ENCODE measurements around the gene PRUNE1. TPM values are rescaled to one million over a fixed set of nuclear protein-coding genes. Genes with fewer than 3 reads are reported as not detected.
A peak's percentile ranks its signal among the peaks of the same experiment; 100 is the strongest.

Gene PRUNE1
- total and polyA plus RNA-seq, 2 of the 4 experiments (the other 2 are of a cell fraction): 7.9 to 9.4 TPM

DNA sequence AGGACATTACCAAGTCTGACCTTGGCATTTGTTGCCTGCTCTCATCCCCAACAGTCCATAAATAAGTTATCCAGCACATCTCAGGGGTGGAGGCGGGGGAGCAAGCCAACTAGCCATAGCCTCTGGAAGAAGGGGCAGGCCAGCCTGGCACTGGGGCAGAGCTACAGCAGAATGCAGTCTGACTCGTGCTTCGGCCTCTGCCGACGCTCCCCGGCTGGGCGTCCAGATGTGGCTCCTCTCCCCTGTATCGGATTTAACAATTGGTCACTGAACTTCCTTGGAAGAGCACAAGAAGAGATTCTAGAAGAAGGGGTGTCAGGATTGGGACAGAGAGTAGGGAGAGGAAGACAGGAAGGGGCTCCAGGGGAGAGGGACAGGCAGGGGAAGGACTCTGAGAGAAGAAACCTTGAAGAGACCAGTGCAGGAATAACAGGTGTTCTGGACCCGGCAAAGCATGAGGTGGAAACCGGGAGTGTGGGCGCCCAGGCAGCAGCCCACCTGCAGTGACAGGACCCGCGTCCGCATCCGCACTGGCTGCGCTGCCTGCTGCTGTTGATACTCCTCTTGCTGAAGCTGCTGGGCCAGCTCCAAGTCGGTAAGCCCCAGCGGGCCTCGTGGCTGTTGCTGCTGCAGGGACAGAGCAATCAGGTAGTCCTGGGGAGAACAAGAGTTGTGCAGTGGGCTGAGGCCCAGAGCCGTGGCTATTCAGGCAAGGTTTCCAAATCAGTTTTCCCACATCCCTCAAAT, 10.9 kb upstream of the PRUNE1 start:
- no peak overlapping the region; the same call in none of the 2 replicates for H3K4ac ChIP-seq (ENCODE audit: low read depth, low read length)
- BruUV-seq (replicated peaks): no TSS peak
- H2AK5ac ChIP-seq (ENCODE audit: low read depth, low read length): no peak overlapping the region
- POLR2A ChIA-PET (ENCODE audit: unreplicated experiment): no interaction called here
- no peak overlapping the region for H3K18ac ChIP-seq (ENCODE audit: low read depth, low read length)
- H3K79me1 ChIP-seq (ENCODE audit: low read depth in 1 of 2, low read length in 2 of 2): no peaks in the 10 kb centered on the region
- H2BK120ac ChIP-seq (ENCODE audit: low read depth, low read length): no peak overlapping the region
- H2AFZ ChIP-seq (replicated peaks; ENCODE audit: low read length, poor library complexity): no peak overlapping the region
- no peaks in the 10 kb centered on the region for H3K27me3 ChIP-seq (ENCODE audit: control insufficient read depth, insufficient read depth, low read length)
- no peaks in the 10 kb centered on the region for H3K9me3 ChIP-seq (ENCODE audit: control insufficient read depth, insufficient read depth, low read length)
- in situ Hi-C loops (cut with MboI; ENCODE audit: low sequenced_read_pairs) (no loop called here), intact Hi-C loops (cut with micrococcal nuclease) (no loop called here), dilution Hi-C loops (cut with HindIII; ENCODE audit: low sequenced_read_pairs, unreplicated experiment) (no loop called here)
- H3K56ac ChIP-seq (ENCODE audit: extremely low read depth, insufficient read depth, low read length): no peak overlapping the region
- CTCF ChIA-PET: interaction anchor here (1.0 to 4.3 kb wide), 2 partner anchors 9 to 28 kb away, joined by 3 to 24 read pairs; partner anchors contain the start of gene MINDY1
- no peak overlapping the region for H2BK5ac ChIP-seq (ENCODE audit: low read depth, low read length, poor library complexity, severe bottlenecking)
- H3K27ac ChIP-seq (ENCODE audit: insufficient read depth, low read length): no peak overlapping the region
- H2BK20ac ChIP-seq (ENCODE audit: low read depth, low read length): no peak overlapping the region
- H3K9ac ChIP-seq (ENCODE audit: low read depth, low read length): no peak overlapping the region
- H4K5ac ChIP-seq (ENCODE audit: low read depth, low read length): no peak overlapping the region
- no peak overlapping the region for H3K4me2 ChIP-seq (ENCODE audit: low read depth, low read length)
- H3K4me1 ChIP-seq (ENCODE audit: control insufficient read depth, insufficient read depth, low read length): peaks cover 2% of the 10 kb centered on the region
- H3K23ac ChIP-seq (ENCODE audit: low read depth, low read length): no peak overlapping the region
- H3K14ac ChIP-seq (replicated peaks; ENCODE audit: low read depth, low read length): no peak overlapping the region
- H3K4me3 ChIP-seq (ENCODE audit: insufficient read depth, low read depth, low read length): no peak overlapping the region
- 93% methylated on average over 8 of the region's 20 CpGs; no CpG with 5 or more reads in 1 of the 2 experiments for WGBS, 2 experiments (ENCODE audit: extremely low coverage in 2 of 2, insufficient read length in 1 of 2)
- peak overlapping the region; percentile 33 for H2AK9ac ChIP-seq (replicated peaks; ENCODE audit: low read depth, low read length, poor library complexity)
- no peak overlapping the region for H2BK15ac ChIP-seq (ENCODE audit: low read depth, low read length)
- no peak for DNase-seq
- ATAC-seq (ENCODE audit: low read depth): no peak
- no peak overlapping the region for H4K8ac ChIP-seq (ENCODE audit: low read depth in 2 of 2, low read length in 2 of 2)
- no peaks in the 10 kb centered on the region for H4K20me1 ChIP-seq (ENCODE audit: insufficient read depth, low read length)
- peaks cover 8% of the 10 kb centered on the region; the same call in 1 of the 2 replicates for H3K9me1 ChIP-seq (ENCODE audit: insufficient read depth, low read length)
- H4K91ac ChIP-seq (ENCODE audit: insufficient read depth, low read depth, low read length): no peak overlapping the region; the same call in 1 of the 2 replicates
- H3K36me3 ChIP-seq (ENCODE audit: control insufficient read depth, insufficient read depth, low read length): peaks cover 34% of the 10 kb centered on the region
- TF ChIP-seq RCOR1 (IDR thresholded peaks at IDR 0.05; ENCODE audit: insufficient replicate concordance, low read length) (no peak), MAZ (IDR thresholded peaks at IDR 0.05; ENCODE audit: borderline replicate concordance, low read depth, low read length) (no peak), SMC3 (IDR thresholded peaks at IDR 0.05; ENCODE audit: low read depth, low read length) (no peak), NFE2L2 (IDR thresholded peaks at IDR 0.05; ENCODE audit: low read depth, low read length) (no peak), MXI1 (IDR thresholded peaks at IDR 0.05; ENCODE audit: borderline replicate concordance, low read depth, low read length) (no peak), POLR2A (IDR thresholded peaks at IDR 0.05; ENCODE audit: low read depth, low read length) (no peak), MAFK (IDR thresholded peaks at IDR 0.05; ENCODE audit: low read depth, low read length) (no peak), RAD21 (IDR thresholded peaks at IDR 0.05; ENCODE audit: low read length) (no peak), ELK1 (IDR thresholded peaks at IDR 0.05; ENCODE audit: borderline replicate concordance, low read depth, low read length) (no peak), FOS (IDR thresholded peaks at IDR 0.05; ENCODE audit: low read depth, low read length) (no peak), CEBPB (IDR thresholded peaks at IDR 0.05; ENCODE audit: low read depth, low read length) (no peak), CHD1 (IDR thresholded peaks at IDR 0.05; ENCODE audit: low read depth, low read length) (no peak), BHLHE40 (IDR thresholded peaks at IDR 0.05; ENCODE audit: low read depth, low read length) (no peak)
- TF ChIP-seq, protein P1, sequence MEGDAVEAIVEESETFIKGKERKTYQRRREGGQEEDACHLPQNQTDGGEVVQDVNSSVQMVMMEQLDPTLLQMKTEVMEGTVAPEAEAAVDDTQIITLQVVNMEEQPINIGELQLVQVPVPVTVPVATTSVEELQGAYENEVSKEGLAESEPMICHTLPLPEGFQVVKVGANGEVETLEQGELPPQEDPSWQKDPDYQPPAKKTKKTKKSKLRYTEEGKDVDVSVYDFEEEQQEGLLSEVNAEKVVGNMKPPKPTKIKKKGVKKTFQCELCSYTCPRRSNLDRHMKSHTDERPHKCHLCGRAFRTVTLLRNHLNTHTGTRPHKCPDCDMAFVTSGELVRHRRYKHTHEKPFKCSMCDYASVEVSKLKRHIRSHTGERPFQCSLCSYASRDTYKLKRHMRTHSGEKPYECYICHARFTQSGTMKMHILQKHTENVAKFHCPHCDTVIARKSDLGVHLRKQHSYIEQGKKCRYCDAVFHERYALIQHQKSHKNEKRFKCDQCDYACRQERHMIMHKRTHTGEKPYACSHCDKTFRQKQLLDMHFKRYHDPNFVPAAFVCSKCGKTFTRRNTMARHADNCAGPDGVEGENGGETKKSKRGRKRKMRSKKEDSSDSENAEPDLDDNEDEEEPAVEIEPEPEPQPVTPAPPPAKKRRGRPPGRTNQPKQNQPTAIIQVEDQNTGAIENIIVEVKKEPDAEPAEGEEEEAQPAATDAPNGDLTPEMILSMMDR (conservative IDR thresholded peaks at IDR 0.05; ENCODE audit: low read depth, low read length): no peak
- TF ChIP-seq, protein P2, sequence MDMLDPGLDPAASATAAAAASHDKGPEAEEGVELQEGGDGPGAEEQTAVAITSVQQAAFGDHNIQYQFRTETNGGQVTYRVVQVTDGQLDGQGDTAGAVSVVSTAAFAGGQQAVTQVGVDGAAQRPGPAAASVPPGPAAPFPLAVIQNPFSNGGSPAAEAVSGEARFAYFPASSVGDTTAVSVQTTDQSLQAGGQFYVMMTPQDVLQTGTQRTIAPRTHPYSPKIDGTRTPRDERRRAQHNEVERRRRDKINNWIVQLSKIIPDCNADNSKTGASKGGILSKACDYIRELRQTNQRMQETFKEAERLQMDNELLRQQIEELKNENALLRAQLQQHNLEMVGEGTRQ (IDR thresholded peaks at IDR 0.05; ENCODE audit: low read depth, low read length): no peak

All from IMR-90 (cell line).